A549 (cell line): ENCODE measurements around the gene NR2C2AP. TPM values are rescaled to one million over a fixed set of nuclear protein-coding genes. Genes with fewer than 3 reads are reported as not detected.

Experiments
- ATAC-seq, 2 experiments: fragments of 200-7000 bp in 1 of 2; fragments of >200 bp in 1 of 2; cut with Nextera tagmentation in 1 of 2; cut with Tn5 transposase in 1 of 2; 3 replicates each; pipeline versions ENCODE4 v1.8.0 to v1.9.1; 2018 to 2020; ENCODE audit warnings: mild to moderate bottlenecking in 1 of 2, moderate library complexity in 1 of 2
- CTCF ChIA-PET: fragments of 300-600 bp; sonication (Branson Sonifier 250); formaldehyde crosslinking; extraction: SDS; loops from one replicate; lab custom pipeline; 2021; ENCODE audit warnings: antibody characterized with exemption, inconsistent platforms; lab: Yijun Ruan, JAX
- POLR2A ChIA-PET: fragments of 350-600 bp; formaldehyde crosslinking; extraction: SDS; loops from one replicate; lab custom pipeline; 2021; ENCODE audit warnings: antibody characterized with exemption, inconsistent platforms; lab: Yijun Ruan, JAX
- DNase-seq, 2 experiments: peaks; one replicate each; pipeline versions ENCODE4 v3.0.0 to v3.0.0-alpha.2; 2011 to 2016; ENCODE audit warnings: low read depth in 1 of 2, low spot score in 1 of 2
- FAIRE-seq: peaks from 2 replicates; lab custom pipeline; 2011; peaks lifted over from hg19 to GRCh38; lab: Jason Lieb, UNC
- H3K27ac ChIP-seq, 2 experiments: fragments of >200 bp; sonication (Bioruptor Twin); formaldehyde crosslinking; 3 replicates each; pipeline ENCODE4 v1.5.1; 2016 to 2017
- H3K4me1 ChIP-seq: fragments of >200 bp; sonication (Bioruptor Twin); formaldehyde crosslinking; 3 replicates; pipeline ENCODE4 v1.6.1; 2016
- H3K4me2 ChIP-seq: fragments of >200 bp; sonication (Bioruptor Twin); formaldehyde crosslinking; 3 replicates; pipeline ENCODE4 v1.6.1; 2016
- H3K4me3 ChIP-seq: fragments of >200 bp; sonication (Bioruptor Twin); formaldehyde crosslinking; 3 replicates; pipeline ENCODE4 v1.5.1; 2016
- H3K9me3 ChIP-seq: fragments of >200 bp; sonication (Bioruptor Twin); formaldehyde crosslinking; 3 replicates; pipeline ENCODE4 v1.6.1; 2016
- ATOH8 ChIP-seq: fragments of 250-450 bp; sonication (Bioruptor Pico); IDR thresholded peaks from 2 replicates; pipeline ENCODE4 v1.5.0; 2020; ENCODE audit warnings: low read depth, mild to moderate bottlenecking, moderate library complexity
- BCL3 ChIP-seq: fragments of >200 bp; sonication (Bioruptor Twin); formaldehyde crosslinking; IDR thresholded peaks from 3 replicates; pipeline ENCODE4 v1.6.1; 2016
- BHLHE40 ChIP-seq: IDR thresholded peaks from 2 replicates; pipeline ENCODE4 v1.6.1; 2012; ENCODE audit warnings: low read depth, low read length, inconsistent platforms
- EHMT2 ChIP-seq: fragments of 200-600 bp; sonication (generic); IDR thresholded peaks from 2 replicates; pipeline ENCODE4 v1.6.1; 2016; ENCODE audit warnings: antibody characterized with exemption, low read depth, mild to moderate bottlenecking, moderate library complexity
- ELK1 ChIP-seq: fragments of 150-350 bp; IDR thresholded peaks from 2 replicates; pipeline ENCODE4 v1.6.1; 2014; ENCODE audit warnings: low read depth, mild to moderate bottlenecking, low read length
- ESRRA ChIP-seq: fragments of 150-350 bp; IDR thresholded peaks from 2 replicates; pipeline ENCODE4 v1.6.1; 2014; ENCODE audit warnings: mild to moderate bottlenecking, low read length, borderline replicate concordance
- FOXS1 ChIP-seq: fragments of 250-450 bp; sonication (Bioruptor Pico); IDR thresholded peaks from 2 replicates; pipeline ENCODE4 v1.5.0; 2020; ENCODE audit warnings: mild to moderate bottlenecking, moderate library complexity
- GATA3 ChIP-seq: IDR thresholded peaks from 2 replicates; pipeline ENCODE4 v1.6.1; 2012; ENCODE audit warnings: borderline replicate concordance
- HEYL ChIP-seq: fragments of 250-450 bp; sonication (Bioruptor Pico); IDR thresholded peaks from 2 replicates; pipeline ENCODE4 v1.8.0; 2021; ENCODE audit warnings: mild to moderate bottlenecking, moderate library complexity
- HMGXB4 ChIP-seq: fragments of 250-450 bp; sonication (Bioruptor Pico); IDR thresholded peaks from 2 replicates; pipeline ENCODE4 v1.5.0; 2021; ENCODE audit warnings: mild to moderate bottlenecking, moderate library complexity, borderline replicate concordance
- HOXB13 ChIP-seq: fragments of 250-450 bp; sonication (Bioruptor Pico); IDR thresholded peaks from 2 replicates; pipeline ENCODE4 v1.5.0; 2020; ENCODE audit warnings: low read depth, mild to moderate bottlenecking, moderate library complexity
- MAFK ChIP-seq: fragments of 450-650 bp; IDR thresholded peaks from 2 replicates; pipeline ENCODE4 v1.6.1; 2014; ENCODE audit not compliant: partially characterized antibody
- NPAS2 ChIP-seq: fragments of 250-450 bp; sonication (Bioruptor Pico); IDR thresholded peaks from 2 replicates; pipeline ENCODE4 v1.8.0; 2022; ENCODE audit warnings: mild to moderate bottlenecking, moderate library complexity, borderline replicate concordance
- POLR2A ChIP-seq: IDR thresholded peaks from 2 replicates; pipeline ENCODE4 v1.6.1; 2012; ENCODE audit warnings: mild to moderate bottlenecking, low read length
- RCOR1 ChIP-seq: fragments of 150-350 bp; IDR thresholded peaks from 2 replicates; pipeline ENCODE4 v1.6.1; 2014; ENCODE audit warnings: antibody characterized with exemption, low read length, low read depth
- REST ChIP-seq: fragments of 200-600 bp; sonication (generic); IDR thresholded peaks from 2 replicates; pipeline ENCODE4 v1.6.1; 2016; ENCODE audit warnings: antibody characterized with exemption, mild to moderate bottlenecking, moderate library complexity
- RFX5 ChIP-seq: fragments of 450-650 bp; IDR thresholded peaks from 2 replicates; pipeline ENCODE4 v1.7.1; 2014; ENCODE audit warnings: antibody characterized with exemption, mild to moderate bottlenecking, moderate library complexity
- SMC3 ChIP-seq: fragments of >200 bp; sonication (Bioruptor Twin); formaldehyde crosslinking; IDR thresholded peaks from 3 replicates; pipeline ENCODE4 v1.6.1; 2018; ENCODE audit warnings: inconsistent platforms
- ZSCAN20 ChIP-seq: fragments of 250-450 bp; sonication (Bioruptor Pico); IDR thresholded peaks from 2 replicates; pipeline ENCODE4 v1.8.0; 2022; ENCODE audit warnings: mild to moderate bottlenecking, moderate library complexity
- WGBS: methylation state at CpG from one replicate; pipeline ENCODE4 v1.1.6; 2017; ENCODE audit errors: missing lambda C conversion rate; 5-methylcytosine and 5-hydroxymethylcytosine counted together
- polyA plus RNA-seq, 4 experiments: library from polyadenylated mRNA; depleted of rRNA in 3 of 4; stranded (reverse); fragments of >200 nt; fragmentation: RNase III in 1 of 4; extraction: RNeasy Plus Mini Kit Qiagen cat#74134 plus additional on column Dnase treatment in 1 of 4; gene quantifications; 2 replicates in 3 of 4; 3 replicates in 1 of 4; pipeline ENCODE4 v1.2.3, GENCODE V29; 2011 to 2017

NR2C2AP gene
- polyA plus RNA-seq, 2 of the 4 experiments (the other 2 are of a cell fraction) = 20.0 to 24.6 TPM

GRCh38 chr19:19212916-19213315 lies 9.7 kb upstream of the NR2C2AP start:
- no peak for ATAC-seq
- Histone ChIP-seq H3K4me3 (no peak overlapping the region), H3K9me3 (no peaks in the 10 kb centered on the region)
- ChIA-PET CTCF (interaction anchor here (1.0 kb wide), 1 partner anchor 12 kb away, joined by 4 read pairs; no protein-coding TSS in a partner anchor), POLR2A (no interaction called here)
- TF ChIP-seq ESRRA (no peak), RFX5 (no peak), SMC3 (no peak), RCOR1 (no peak), FOXS1 (CRISPR knock-in tag) (no peak), GATA3 (no peak)
- TF ChIP-seq, all 56 proteins: peak for 0
- 21% methylated on average over 5 of the region's 7 CpGs for WGBS
- H3K27ac ChIP-seq = no peak overlapping the region
- DNase-seq = no peak
- H3K4me1 ChIP-seq = no peaks in the 10 kb centered on the region
- H3K4me2 ChIP-seq = no peak overlapping the region
- FAIRE-seq = no peak

- peak in 1 of 2 experiments; percentile 55; a peak in 2 of 6 replicates for ATAC-seq
These were observed 8.5 kb upstream of the NR2C2AP start, which contains the start of gene NCAN for GRCh38 chr19:19211499-19212420. Gene NCAN, plus strand, starts transcription at chr19:19211958. Its CDS starts 4,996 bp downstream, at chr19:19216954.

More at GRCh38 chr19:19211499-19212420, 8.5 kb upstream of the NR2C2AP start, which contains the start of gene NCAN:
- POLR2A ChIA-PET = no interaction called here
- Histone ChIP-seq H3K4me2 (peak within 1 kb of the TSS; percentile 19; the same call in 1 of the 3 replicates), H3K27ac (no peak within 1 kb of the TSS)
- TF ChIP-seq ESRRA = no peak
- no peak for TF ChIP-seq SMC3
- no peak for TF ChIP-seq ZSCAN20 (CRISPR knock-in tag)
- TF ChIP-seq HEYL = no peak
- TF ChIP-seq FOXS1 (CRISPR knock-in tag) = no peak
- no peak for TF ChIP-seq HMGXB4
- TF ChIP-seq POLR2A = no peak
- no peak for TF ChIP-seq MAFK
- TF ChIP-seq BHLHE40 = no peak
- TF ChIP-seq REST = no peak
- TF ChIP-seq BCL3 = no peak
- no peak for TF ChIP-seq NPAS2 (CRISPR knock-in tag)
- no peak for TF ChIP-seq GATA3
- TF ChIP-seq ELK1 = no peak
- no peak for TF ChIP-seq ATOH8 (CRISPR knock-in tag)
- no peak for TF ChIP-seq EHMT2
- TF ChIP-seq HOXB13 (CRISPR knock-in tag) = no peak
- TF ChIP-seq, all 56 proteins: peak for 0
- no peaks in the 10 kb centered on the region for H3K9me3 ChIP-seq
- DNase-seq (no peak), FAIRE-seq (no peak)
- CTCF ChIA-PET = interaction anchor here (0.7 to 1.8 kb wide), 3 partner anchors 10 to 104 kb away, joined by 3 to 8 read pairs (median 3); no protein-coding TSS in a partner anchor
- WGBS = 16% methylated on average over 21 of the region's 54 CpGs
- no peak within 1 kb of the TSS for H3K4me3 ChIP-seq
- H3K4me1 ChIP-seq = no peaks in the 10 kb centered on the region
